H9 (cell line): ENCODE measurements around the gene BCKDHB. TPM values are rescaled to one million over a fixed set of nuclear protein-coding genes. Genes with fewer than 3 reads are reported as not detected.

Experiments used
- DNase-seq: peaks from one replicate; pipeline ENCODE4 v3.0.0-alpha.2; 2017
- H2AFZ ChIP-seq: one replicate; pipeline ENCODE4 v1.6.1; 2013; ENCODE audit warnings: mild to moderate bottlenecking, low read length, control low read depth, moderate library complexity
- H2AK5ac ChIP-seq: 2 replicates; pipeline ENCODE4 v1.6.1; 2013; ENCODE audit warnings: low read length, control low read depth, mixed read lengths; ENCODE audit not compliant: insufficient read length
- H2BK120ac ChIP-seq: one replicate; pipeline ENCODE4 v1.6.1; 2013; ENCODE audit warnings: low read depth, mild to moderate bottlenecking, low read length, control low read depth, inconsistent platforms; ENCODE audit not compliant: poor library complexity, severe bottlenecking
- H2BK12ac ChIP-seq: 2 replicates; pipeline ENCODE4 v1.6.1; 2013; ENCODE audit warnings: low read length, control low read depth, mixed read lengths, low read depth; ENCODE audit not compliant: insufficient read length
- H2BK15ac ChIP-seq: 2 replicates; pipeline ENCODE4 v1.6.1; 2013; ENCODE audit warnings: low read depth, low read length, control low read depth
- H2BK20ac ChIP-seq: one replicate; pipeline ENCODE4 v1.6.1; 2013; ENCODE audit warnings: low read depth, mild to moderate bottlenecking, low read length, control low read depth, inconsistent platforms; ENCODE audit not compliant: poor library complexity, severe bottlenecking
- H2BK5ac ChIP-seq: 2 replicates; pipeline ENCODE4 v1.6.1; 2013; ENCODE audit warnings: low read length, control low read depth, mixed read lengths; ENCODE audit not compliant: insufficient read length
- H3K14ac ChIP-seq: 2 replicates; pipeline ENCODE4 v1.6.1; 2013; ENCODE audit warnings: low read length, control low read depth; ENCODE audit not compliant: insufficient read depth
- H3K18ac ChIP-seq: 2 replicates; pipeline ENCODE4 v1.6.1; 2013; ENCODE audit warnings: low read depth, mild to moderate bottlenecking, mixed read lengths, low read length, control low read depth; ENCODE audit not compliant: insufficient read length
- H3K23ac ChIP-seq: 2 replicates; pipeline ENCODE4 v1.6.1; 2013; ENCODE audit warnings: low read length, control low read depth, mixed read lengths, low read depth; ENCODE audit not compliant: insufficient read length
- H3K23me2 ChIP-seq: 2 replicates; pipeline ENCODE4 v1.6.1; 2013; ENCODE audit warnings: low read depth, mild to moderate bottlenecking, mixed read lengths, low read length, control low read depth; ENCODE audit not compliant: insufficient read length, poor library complexity, severe bottlenecking
- H3K27ac ChIP-seq: 2 replicates; pipeline ENCODE4 v1.5.1; 2013; ENCODE audit warnings: low read length, control low read depth, mixed read lengths, low read depth; ENCODE audit not compliant: insufficient read length
- H3K27me3 ChIP-seq: 2 replicates; pipeline ENCODE4 v1.6.1; 2013; ENCODE audit warnings: low read length, control low read depth, inconsistent platforms; ENCODE audit not compliant: insufficient read depth
- H3K4ac ChIP-seq: 2 replicates; pipeline ENCODE4 v1.6.1; 2013; ENCODE audit warnings: low read depth, mild to moderate bottlenecking, control low read depth, inconsistent platforms, low read length, moderate library complexity
- H3K4me1 ChIP-seq: 2 replicates; pipeline ENCODE4 v1.6.1; 2013; ENCODE audit warnings: low read length, control low read depth, inconsistent platforms; ENCODE audit not compliant: insufficient read depth
- H3K4me2 ChIP-seq: 2 replicates; pipeline ENCODE4 v1.6.1; 2013; ENCODE audit warnings: low read length, control low read depth, mixed read lengths; ENCODE audit not compliant: insufficient read length, insufficient read depth
- H3K56ac ChIP-seq: 2 replicates; pipeline ENCODE4 v1.6.1; 2013; ENCODE audit warnings: low read depth, mild to moderate bottlenecking, mixed read lengths, low read length, control low read depth; ENCODE audit not compliant: insufficient read length
- H3K79me1 ChIP-seq: 2 replicates; pipeline ENCODE4 v1.6.1; 2013; ENCODE audit warnings: low read depth, mild to moderate bottlenecking, moderate library complexity, low read length, control low read depth, inconsistent platforms; ENCODE audit not compliant: insufficient read depth, poor library complexity, severe bottlenecking
- H3K79me2 ChIP-seq: 2 replicates; pipeline ENCODE4 v1.6.1; 2013; ENCODE audit warnings: low read length, control low read depth, inconsistent platforms; ENCODE audit not compliant: insufficient read depth
- H3K9ac ChIP-seq: 2 replicates; pipeline ENCODE4 v1.6.1; 2013; ENCODE audit warnings: low read length, control low read depth, mixed read lengths; ENCODE audit not compliant: insufficient read length; ENCODE audit errors: extremely low read depth
- H3K9me3 ChIP-seq: one replicate; pipeline ENCODE4 v1.6.1; 2013; ENCODE audit warnings: low read depth, low read length, inconsistent platforms; ENCODE audit not compliant: control insufficient read depth
- H3T11ph ChIP-seq: one replicate; pipeline ENCODE4 v1.6.1; 2013; ENCODE audit warnings: mild to moderate bottlenecking, low read length, control low read depth, inconsistent platforms
- H4K20me1 ChIP-seq: one replicate; pipeline ENCODE4 v1.6.1; 2013; ENCODE audit not compliant: control insufficient read depth, insufficient read length, insufficient read depth
- H4K5ac ChIP-seq: 2 replicates; pipeline ENCODE4 v1.6.1; 2013; ENCODE audit warnings: low read depth, mild to moderate bottlenecking, mixed read lengths, low read length, control low read depth; ENCODE audit not compliant: insufficient read length
- H4K8ac ChIP-seq: replicated peaks from 2 replicates; pipeline ENCODE4 v1.6.1; 2013; ENCODE audit warnings: low read length, control low read depth, mixed read lengths, low read depth; ENCODE audit not compliant: insufficient read length
- H4K91ac ChIP-seq: 2 replicates; pipeline ENCODE4 v1.6.1; 2013; ENCODE audit warnings: low read depth, mild to moderate bottlenecking, moderate library complexity, mixed read lengths, low read length, control low read depth; ENCODE audit not compliant: insufficient read length
- H3K27ac Mint-ChIP-seq, 3 experiments: 2 replicates in 2 of 3; 3 replicates in 1 of 3; pipeline ENCODE4 v1.8.0; 2020 to 2021; ENCODE audit warnings: mixed read lengths in 3 of 3, mild to moderate bottlenecking in 1 of 3, moderate library complexity in 1 of 3
- H3K27me3 Mint-ChIP-seq: 2 replicates; pipeline ENCODE4 v1.8.0; 2021; ENCODE audit warnings: low read depth, mild to moderate bottlenecking, moderate library complexity, mixed read lengths
- H3K36me3 Mint-ChIP-seq, 3 experiments: 2 replicates in 2 of 3; 3 replicates in 1 of 3; pipeline ENCODE4 v1.8.0; 2020 to 2021; ENCODE audit warnings: low read depth in 3 of 3, mixed read lengths in 3 of 3; ENCODE audit not compliant: insufficient read depth in 1 of 3
- H3K4me1 Mint-ChIP-seq, 2 experiments: 2 replicates each; pipeline ENCODE4 v1.8.0; 2020; ENCODE audit warnings: mixed read lengths in 2 of 2
- H3K4me3 Mint-ChIP-seq, 2 experiments: 2 replicates in 1 of 2; 3 replicates in 1 of 2; pipeline ENCODE4 v1.8.0; 2020 to 2021; ENCODE audit warnings: mild to moderate bottlenecking in 2 of 2, mixed read lengths in 2 of 2, moderate library complexity in 1 of 2
- H3K9me3 Mint-ChIP-seq, 2 experiments: 2 replicates in 1 of 2; 3 replicates in 1 of 2; pipeline ENCODE4 v1.8.0; 2020; ENCODE audit warnings: mild to moderate bottlenecking in 2 of 2, mixed read lengths in 2 of 2, moderate library complexity in 1 of 2
- CTCF ChIP-seq: fragments of 200-600 bp; sonication (generic); conservative IDR thresholded peaks from 3 replicates; pipeline ENCODE4 v1.8.0; 2021; ENCODE audit warnings: antibody characterized with exemption, mild to moderate bottlenecking
- WGBS: extraction: QIAGEN DNeasy Blood & Tissue Kit; methylation state at CpG from one replicate; pipeline ENCODE4 v1.1.7; 2013; ENCODE audit warnings: missing lambda C conversion rate, low lambda C conversion rate, mixed read lengths; ENCODE audit not compliant: insufficient read length; ENCODE audit errors: extremely low coverage; 5-methylcytosine and 5-hydroxymethylcytosine counted together
- total RNA-seq: library from RNA; stranded (reverse); gene quantifications from 2 replicates; pipeline ENCODE4 v1.2.1, GENCODE V29; 2021

The BCKDHB gene
- total RNA-seq, 1 experiment from 2014 or later = 26.6 TPM

- H3K4me1 Mint-ChIP-seq = 0 out of 4 replicates have a peak, but pooled peaks cover 0 to 2% of the 10 kb centered on the region in 2 experiments
- H3K4me3 Mint-ChIP-seq = no peak overlapping the region
- DNase-seq = no peak
- H2BK12ac ChIP-seq = no peak overlapping the region
- H2BK15ac ChIP-seq = no peak overlapping the region
- no peak overlapping the region for H3K18ac ChIP-seq
- no peaks in the 10 kb centered on the region for H4K20me1 ChIP-seq
- no peak overlapping the region for H4K8ac ChIP-seq
- no peak overlapping the region for H2BK5ac ChIP-seq
- H3K23me2 ChIP-seq = no peaks in the 10 kb centered on the region
- H3K14ac ChIP-seq = no peak overlapping the region
- H3K4me2 ChIP-seq = no peak overlapping the region
- H4K5ac ChIP-seq = no peak overlapping the region
- no peaks in the 10 kb centered on the region for H3K27me3 Mint-ChIP-seq
- WGBS = no CpG with 5 or more reads among the region's 2 CpGs
- H2BK120ac ChIP-seq = no peak overlapping the region
- no peak overlapping the region for H3K27ac Mint-ChIP-seq
- H3K36me3 Mint-ChIP-seq = no peaks in the 10 kb centered on the region
- H3K23ac ChIP-seq = no peak overlapping the region
- no peak overlapping the region for H3K9ac ChIP-seq
- H3K79me1 ChIP-seq = no peaks in the 10 kb centered on the region
- no peaks in the 10 kb centered on the region for H3K4me1 ChIP-seq
- H4K91ac ChIP-seq = no peak overlapping the region
- no peaks in the 10 kb centered on the region for H3K27me3 ChIP-seq
- no peak overlapping the region for H3T11ph ChIP-seq
- no peak overlapping the region for H2BK20ac ChIP-seq
- no peak overlapping the region for H3K27ac ChIP-seq
- H2AFZ ChIP-seq = no peak overlapping the region
- no peak overlapping the region for H3K56ac ChIP-seq
- H3K4ac ChIP-seq = no peak overlapping the region
- no peaks in the 10 kb centered on the region for H3K9me3 ChIP-seq
- no peak overlapping the region for H2AK5ac ChIP-seq
- no peaks in the 10 kb centered on the region; a peak in 1 of 5 replicates for H3K9me3 Mint-ChIP-seq
- TF ChIP-seq CTCF = no peak
- no peaks in the 10 kb centered on the region for H3K79me2 ChIP-seq
Observed at GRCh38 chr6:80382811-80383210, 276.3 kb downstream of the BCKDHB start.
